Choroid plexus epithelial cell (primary cell): ENCODE measurements around the gene PET100.

Experiments
- DNase-seq: peaks from one replicate; pipeline ENCODE4 v3.0.0-alpha.2; 2010; ENCODE audit warnings: low read depth
- H3K4me3 ChIP-seq: 2 replicates; pipeline ENCODE4 v1.5.1; 2011; ENCODE audit warnings: low read depth, mild to moderate bottlenecking, control low read depth, low read length, moderate library complexity
- CTCF ChIP-seq: conservative IDR thresholded peaks from 2 replicates; pipeline ENCODE4 v1.5.1; 2011; ENCODE audit warnings: low read depth, mild to moderate bottlenecking, control low read depth, inconsistent platforms, low read length, moderate library complexity

Gene PET100

DNA sequence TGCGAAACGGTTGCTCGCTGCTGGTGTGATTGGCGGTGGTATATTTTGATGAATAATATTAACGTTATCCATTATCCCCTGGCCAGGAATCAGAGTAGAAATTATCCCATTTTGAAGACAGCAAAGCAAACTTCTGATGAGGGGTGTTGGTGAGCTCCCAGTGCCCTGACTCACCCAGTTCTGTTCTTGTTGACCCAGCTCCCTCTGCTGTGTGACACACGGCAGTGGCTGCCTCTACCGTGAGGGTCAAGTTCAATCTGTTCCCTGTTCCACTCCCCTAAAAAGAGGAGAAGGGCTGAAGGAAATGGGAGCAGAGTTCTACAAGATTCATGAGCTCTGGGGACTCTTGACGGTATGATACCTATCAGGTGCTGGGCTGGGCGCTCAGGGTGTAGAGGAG lies 31.9 kb upstream of the PET100 start:
- no peak for DNase-seq
- H3K4me3 ChIP-seq: no peak overlapping the region
- no peak for TF ChIP-seq CTCF

GRCh38 chr19:7598180-7598579 lies 31.4 kb upstream of the PET100 start:
- no peak overlapping the region for H3K4me3 ChIP-seq
- no peak for TF ChIP-seq CTCF
- DNase-seq: no peak

GRCh38 chr19:7600721-7601120 lies 28.9 kb upstream of the PET100 start:
- DNase-seq: no peak
- no peak overlapping the region for H3K4me3 ChIP-seq
- no peak for TF ChIP-seq CTCF

DNA sequence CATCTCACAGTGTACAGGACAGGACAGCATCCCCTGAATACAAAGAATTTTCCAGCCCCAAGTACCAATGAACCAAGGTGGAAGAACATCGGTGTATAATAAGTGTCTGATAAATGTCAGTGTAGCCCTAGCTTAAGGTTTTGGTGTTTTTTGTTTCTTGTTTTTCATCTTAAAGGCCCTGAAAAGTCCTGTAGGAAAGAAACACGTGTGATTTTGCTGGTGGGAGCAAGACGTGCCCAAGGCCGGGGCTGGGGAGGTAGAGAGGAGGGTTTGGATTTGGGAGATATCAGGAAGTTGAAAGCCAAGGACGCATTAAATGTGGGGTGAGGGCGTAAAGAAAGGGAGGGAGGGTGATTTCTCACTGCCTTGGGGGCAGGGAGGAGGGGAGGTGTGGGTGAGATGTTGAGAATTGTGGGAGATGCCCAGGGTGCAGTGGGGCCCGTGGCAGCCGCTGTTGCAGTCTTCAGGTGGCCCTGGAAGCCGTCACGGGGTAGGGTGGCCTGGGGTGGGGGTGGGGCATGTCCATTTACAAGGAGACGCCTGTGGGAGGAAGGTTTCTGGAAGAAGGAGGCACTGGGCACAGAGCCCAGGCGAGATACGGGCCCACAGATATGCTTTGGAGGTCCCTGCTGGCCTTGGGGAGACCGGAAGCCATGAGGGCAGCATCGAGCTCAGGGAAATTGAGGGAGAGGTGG lies 27.2 kb upstream of the PET100 start:
- no peak for TF ChIP-seq CTCF
- H3K4me3 ChIP-seq: no peak overlapping the region
- no peak for DNase-seq

DNA sequence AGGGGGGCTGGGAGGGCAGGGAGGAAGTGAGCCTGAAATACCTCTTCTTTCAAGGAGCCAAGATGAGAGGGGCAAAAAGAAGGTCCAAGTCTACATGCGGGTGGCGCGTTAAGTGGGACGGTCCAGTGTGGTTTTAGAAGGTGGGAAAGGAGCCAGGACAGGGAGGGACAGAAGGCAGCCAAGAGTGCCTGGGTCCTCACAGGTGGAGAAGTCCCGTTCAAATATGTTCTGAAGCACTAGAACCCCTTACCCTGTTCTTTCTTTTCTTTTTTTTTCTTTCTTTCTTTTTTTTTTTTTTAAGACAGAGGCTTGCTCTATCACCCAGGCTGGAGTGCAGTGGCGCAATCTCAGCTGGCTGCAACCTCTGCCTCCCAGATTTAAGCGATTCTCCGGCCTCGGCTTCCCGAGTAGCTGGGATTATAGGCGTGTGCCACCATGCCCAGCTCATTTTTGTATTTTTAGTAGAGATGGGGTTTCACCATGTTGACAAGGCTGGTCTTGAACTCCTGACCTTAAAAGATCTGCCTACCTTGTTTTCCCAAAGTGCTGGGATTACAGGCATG lies 26.6 kb upstream of the PET100 start:
- no peak for TF ChIP-seq CTCF
- DNase-seq: no peak
- no peak overlapping the region for H3K4me3 ChIP-seq

GRCh38 chr19:7603919-7604318 lies 25.7 kb upstream of the PET100 start:
- no peak for TF ChIP-seq CTCF
- H3K4me3 ChIP-seq: no peak overlapping the region
- no peak for DNase-seq
